ENCODE data around the gene SERPINA4.

SERPINA4 gene

GRCh38 chr14:94547726-94548125 is 13.5 kb upstream of the SERPINA4 start:
- no peaks in the 10 kb centered on the region for H3K79me2 ChIP-seq (ENCODE audit: insufficient read depth, low read length)
- no peak overlapping the region for H3K9ac ChIP-seq (ENCODE audit: low read depth, low read length, poor library complexity, severe bottlenecking)
- H3K36me3 ChIP-seq (ENCODE audit: insufficient read depth, low read length) = no peaks in the 10 kb centered on the region
- no peak overlapping the region for H2AFZ ChIP-seq (ENCODE audit: low read length)
- TF ChIP-seq EZH2phosphoT487 (IDR thresholded peaks at IDR 0.05; ENCODE audit: borderline replicate concordance) = no peak
- TF ChIP-seq CTCF (conservative IDR thresholded peaks at IDR 0.05; ENCODE audit: low read length) = no peak
- no peaks in the 10 kb centered on the region for H3K4me1 ChIP-seq (ENCODE audit: insufficient read depth, low read length, poor library complexity, severe bottlenecking)
- no peaks in the 10 kb centered on the region; the same call in 1 of the 2 replicates for H3K9me3 ChIP-seq (ENCODE audit: insufficient read depth, low read depth, low read length)
- H4K20me1 ChIP-seq (ENCODE audit: insufficient read depth, low read length, poor library complexity, severe bottlenecking) = no peaks in the 10 kb centered on the region
- H3K4me2 ChIP-seq (ENCODE audit: low read depth, low read length, poor library complexity, severe bottlenecking) = no peak overlapping the region
- no peak overlapping the region for H3K4me3 ChIP-seq (ENCODE audit: low read length, poor library complexity, severe bottlenecking)
- no peaks in the 10 kb centered on the region for H3K9me2 ChIP-seq (replicated peaks; ENCODE audit: low read depth, low read length)
- no peaks in the 10 kb centered on the region for H3K27me3 ChIP-seq (ENCODE audit: insufficient read depth, low read length, poor library complexity, severe bottlenecking)
- H3F3A ChIP-seq (ENCODE audit: low read depth) = no peaks in the 10 kb centered on the region

GRCh38 chr14:94548131-94548998 is 12.9 kb upstream of the SERPINA4 start:
- no peaks in the 10 kb centered on the region for H3F3A ChIP-seq (ENCODE audit: low read depth)
- H3K79me2 ChIP-seq (ENCODE audit: insufficient read depth, low read length) = no peaks in the 10 kb centered on the region
- H3K4me1 ChIP-seq (ENCODE audit: insufficient read depth, low read length, poor library complexity, severe bottlenecking) = no peaks in the 10 kb centered on the region
- TF ChIP-seq CTCF (conservative IDR thresholded peaks at IDR 0.05; ENCODE audit: low read length) (no peak), EZH2phosphoT487 (IDR thresholded peaks at IDR 0.05; ENCODE audit: borderline replicate concordance) (no peak)
- H3K36me3 ChIP-seq (ENCODE audit: insufficient read depth, low read length) = no peaks in the 10 kb centered on the region
- no peak overlapping the region for H2AFZ ChIP-seq (ENCODE audit: low read length)
- H3K9me2 ChIP-seq (replicated peaks; ENCODE audit: low read depth, low read length) = no peaks in the 10 kb centered on the region
- H4K20me1 ChIP-seq (ENCODE audit: insufficient read depth, low read length, poor library complexity, severe bottlenecking) = no peaks in the 10 kb centered on the region
- no peak overlapping the region for H3K4me2 ChIP-seq (ENCODE audit: low read depth, low read length, poor library complexity, severe bottlenecking)
- H3K4me3 ChIP-seq (ENCODE audit: low read length, poor library complexity, severe bottlenecking) = no peak overlapping the region
- no peaks in the 10 kb centered on the region for H3K27me3 ChIP-seq (ENCODE audit: insufficient read depth, low read length, poor library complexity, severe bottlenecking)
- H3K9ac ChIP-seq (ENCODE audit: low read depth, low read length, poor library complexity, severe bottlenecking) = no peak overlapping the region
- no peaks in the 10 kb centered on the region for H3K9me3 ChIP-seq (ENCODE audit: insufficient read depth, low read depth, low read length)

GRCh38 chr14:94548999-94549985 is 11.9 kb upstream of the SERPINA4 start:
- Histone ChIP-seq H3K27me3 (ENCODE audit: insufficient read depth, low read length, poor library complexity, severe bottlenecking) (no peaks in the 10 kb centered on the region), H3K9ac (ENCODE audit: low read depth, low read length, poor library complexity, severe bottlenecking) (no peak overlapping the region), H3K9me3 (ENCODE audit: insufficient read depth, low read depth, low read length) (no peaks in the 10 kb centered on the region), H3K4me2 (ENCODE audit: low read depth, low read length, poor library complexity, severe bottlenecking) (no peak overlapping the region), H3K4me3 (ENCODE audit: low read length, poor library complexity, severe bottlenecking) (no peak overlapping the region), H3K9me2 (replicated peaks; ENCODE audit: low read depth, low read length) (no peaks in the 10 kb centered on the region), H4K20me1 (ENCODE audit: insufficient read depth, low read length, poor library complexity, severe bottlenecking) (no peaks in the 10 kb centered on the region), H3K36me3 (ENCODE audit: insufficient read depth, low read length) (no peaks in the 10 kb centered on the region), H2AFZ (ENCODE audit: low read length) (peak overlapping the region; percentile 44; the same call in 1 of the 2 replicates), H3K4me1 (ENCODE audit: insufficient read depth, low read length, poor library complexity, severe bottlenecking) (no peaks in the 10 kb centered on the region), H3F3A (ENCODE audit: low read depth) (no peaks in the 10 kb centered on the region), H3K79me2 (ENCODE audit: insufficient read depth, low read length) (no peaks in the 10 kb centered on the region)
- TF ChIP-seq CTCF (conservative IDR thresholded peaks at IDR 0.05; ENCODE audit: low read length) = peak; percentile 91
- TF ChIP-seq EZH2phosphoT487 (IDR thresholded peaks at IDR 0.05; ENCODE audit: borderline replicate concordance) = no peak

Data from Loucy (cell line).